Measurements from ENCODE around the gene PCDHGC5. TPM values are rescaled to one million over a fixed set of nuclear protein-coding genes. Genes with fewer than 3 reads are reported as not detected.

Gene PCDHGC5
- total and polyA plus RNA-seq, 2 of the 8 experiments (the other 6 are each of a cell fraction or from before 2014, with no cell fraction given): 0.41 to 1.1 TPM

- Histone ChIP-seq H3K56ac (replicated peaks; ENCODE audit: insufficient read length, low read depth, low read length) (no peak overlapping the region), H3K9me3 (ENCODE audit: insufficient read depth in 2 of 2, low read depth in 1 of 2, low read length in 1 of 2) (no peaks in the 10 kb centered on the region), H3K4me2 (ENCODE audit: insufficient read depth in 1 of 2, low read depth in 2 of 2, low read length in 2 of 2) (no peak overlapping the region), H3K27ac (ENCODE audit: low read depth, low read length) (no peak overlapping the region), H3K23me2 (ENCODE audit: low read depth, low read length) (no peaks in the 10 kb centered on the region), H4K5ac (ENCODE audit: insufficient read length, low read depth, low read length) (no peak overlapping the region), H3K27me3 (replicated peaks in 1 of 4; ENCODE audit: control insufficient read depth in 3 of 4, extremely low read depth in 1 of 4, insufficient read depth in 3 of 4, low read length in 3 of 4) (no peaks in the 10 kb centered on the region), H3K4me3 (ENCODE audit: extremely low read depth in 1 of 4, insufficient read depth in 2 of 4, low read depth in 3 of 4, low read length in 4 of 4) (no peak overlapping the region), H3K4me1 (replicated peaks in 1 of 4; ENCODE audit: control insufficient read depth in 3 of 4, insufficient read depth in 4 of 4, low read length in 3 of 4) (peaks cover 2 to 13% (median 8%) of the 10 kb centered on the region in 4 experiments), H4K20me1 (replicated peaks in 1 of 2; ENCODE audit: control insufficient read depth in 1 of 2, insufficient read depth in 2 of 2, low read length in 2 of 2) (no peaks in the 10 kb centered on the region), H3K79me2 (ENCODE audit: control insufficient read depth in 1 of 2, insufficient read depth in 2 of 2, low read length in 2 of 2) (no peaks in the 10 kb centered on the region), H4K91ac (replicated peaks; ENCODE audit: insufficient read length, low read length) (no peak overlapping the region), H2BK120ac (replicated peaks; ENCODE audit: low read depth, low read length) (no peak overlapping the region), H3K4ac (replicated peaks; ENCODE audit: insufficient read length, low read depth, low read length) (no peak overlapping the region), H2BK20ac (ENCODE audit: low read length) (no peak overlapping the region), H2AFZ (ENCODE audit: low read length) (no peak overlapping the region), H2AK5ac (ENCODE audit: low read depth, low read length) (no peak overlapping the region), H3K9ac (replicated peaks in 1 of 4; ENCODE audit: extremely low read depth in 1 of 4, low read depth in 3 of 4, low read length in 3 of 4) (no peak overlapping the region), H2BK15ac (ENCODE audit: low read length) (no peak overlapping the region), H3K14ac (ENCODE audit: insufficient read length) (no peak overlapping the region), H3K36me3 (ENCODE audit: control insufficient read depth in 2 of 4, insufficient read depth in 4 of 4, low read length in 3 of 4) (peaks cover 16 to 45% (median 31%) of the 10 kb centered on the region in 4 experiments), H2BK5ac (ENCODE audit: low read depth, low read length) (no peak overlapping the region), H2BK12ac (ENCODE audit: low read depth, low read length) (no peak overlapping the region), H3K18ac (ENCODE audit: extremely low read depth, low read length) (no peak overlapping the region), H3K79me1 (ENCODE audit: low read depth, low read length) (no peaks in the 10 kb centered on the region), H3K23ac (ENCODE audit: insufficient read length) (no peak overlapping the region), H4K8ac (ENCODE audit: extremely low read depth, insufficient read depth, low read length) (no peak overlapping the region)
- 82% methylated on average over 3 of the region's 3 CpGs; no CpG with 5 or more reads in 1 of the 2 experiments for WGBS, 2 experiments (ENCODE audit: extremely low coverage in 1 of 2, insufficient coverage in 1 of 2, insufficient read length in 1 of 2, insufficient replicate concordance in 2 of 2, low coverage in 1 of 2, low lambda C conversion rate in 2 of 2, missing lambda C conversion rate in 1 of 2)
- POLR2A ChIA-PET (ENCODE audit: partially characterized antibody): interaction anchor here (1.3 kb wide), 1 partner anchor 12 kb away, joined by 3 read pairs; no protein-coding TSS in a partner anchor
- no peak for DNase-seq (ENCODE audit: low read depth in 1 of 2, low spot score in 2 of 2)
- CTCF ChIA-PET (ENCODE audit: partially characterized antibody): interaction anchor here (0.6 to 50.9 kb wide), 17 partner anchors 8 to 327 kb away, joined by 3 to 1236 read pairs (median 4); partner anchors contain the start of genes PCDHB10, PCDHGA10, PCDHGA11 and PCDHGA12
- no peak for FAIRE-seq
- TF ChIP-seq SIX5 (IDR thresholded peaks at IDR 0.05; ENCODE audit: low read depth, low read length) (no peak), POLR2AphosphoS5 (IDR thresholded peaks at IDR 0.05; ENCODE audit: low read depth, low read length) (no peak), CBX5 (IDR thresholded peaks at IDR 0.05; ENCODE audit: low read depth, low read length) (no peak), ASH2L (IDR thresholded peaks at IDR 0.05; ENCODE audit: low read length) (no peak), YY1 (IDR thresholded peaks at IDR 0.05; ENCODE audit: low read depth, low read length) (no peak), SAP30 (IDR thresholded peaks at IDR 0.05; ENCODE audit: insufficient read depth, insufficient replicate concordance, low read length) (no peak), KDM4A (IDR thresholded peaks at IDR 0.05; ENCODE audit: low read depth, low read length, severe bottlenecking) (no peak), CHD2 (IDR thresholded peaks at IDR 0.05; ENCODE audit: low read length) (no peak), ZNF274 (IDR thresholded peaks at IDR 0.05; ENCODE audit: borderline replicate concordance, extremely low read depth, low read length) (no peak), HDAC6 (IDR thresholded peaks at IDR 0.05; ENCODE audit: low read depth, low read length) (no peak), FOSL1 (IDR thresholded peaks at IDR 0.05; ENCODE audit: insufficient read depth, low read depth, low read length) (no peak), SP1 (IDR thresholded peaks at IDR 0.05; ENCODE audit: low read depth, low read length) (no peak), TAF1 (IDR thresholded peaks at IDR 0.05; ENCODE audit: low read depth, low read length) (no peak)
Measured at GRCh38 chr5:141519605-141520565, 31.0 kb downstream of the PCDHGC5 start.

All from H1 (cell line).